Hematopoietic multipotent progenitor cell treated with erythropoietin and hydrocortisone succinate and interleukin-3 and kit ligand, for 15 days (in vitro differentiated cells): ENCODE data around the gene ANGPTL2.

Experiments used
- DNase-seq: peaks from one replicate; pipeline ENCODE4 v3.0.0-alpha.2; 2015; ENCODE audit warnings: low spot score

Gene ANGPTL2

DNA sequence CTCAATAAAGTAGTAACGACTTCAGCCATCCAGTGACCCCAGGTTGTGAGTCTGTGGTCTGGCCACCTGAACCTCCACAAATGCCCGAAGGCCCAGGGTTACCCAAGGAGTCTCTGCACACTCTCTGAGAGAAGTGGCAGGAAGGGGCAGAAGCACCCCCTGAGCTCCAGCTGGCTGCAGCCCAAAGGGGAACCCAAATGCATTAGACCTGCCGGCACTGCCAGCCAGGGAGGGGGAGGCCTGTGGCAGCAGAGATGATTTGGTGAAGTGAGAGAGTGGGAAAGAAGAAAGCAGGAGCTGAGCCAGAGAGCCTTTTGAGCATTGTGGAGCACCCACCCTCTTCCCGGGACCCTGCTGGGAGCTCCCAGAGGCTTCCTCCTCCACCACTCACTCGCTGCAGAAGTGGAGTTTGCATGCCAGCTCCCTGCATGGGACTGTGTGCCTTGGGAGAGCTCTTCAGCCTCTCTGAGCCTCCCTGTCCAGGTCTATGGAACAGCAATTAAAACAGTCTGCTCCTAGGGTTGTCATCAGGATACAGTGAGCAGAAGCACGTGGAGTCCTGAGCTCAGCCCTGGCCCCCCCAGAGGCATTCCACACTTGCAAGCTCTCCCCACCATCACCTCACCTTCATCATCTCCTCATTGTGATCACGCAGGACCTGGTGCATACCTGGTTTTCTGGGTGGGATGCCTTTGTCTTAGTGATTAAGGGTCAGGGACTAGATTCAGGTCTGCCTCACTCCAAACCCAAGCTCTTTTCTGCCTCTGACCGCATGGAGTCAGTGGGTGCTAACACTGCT, 13.8 kb upstream of the ANGPTL2 start:
- no peak for DNase-seq

DNA sequence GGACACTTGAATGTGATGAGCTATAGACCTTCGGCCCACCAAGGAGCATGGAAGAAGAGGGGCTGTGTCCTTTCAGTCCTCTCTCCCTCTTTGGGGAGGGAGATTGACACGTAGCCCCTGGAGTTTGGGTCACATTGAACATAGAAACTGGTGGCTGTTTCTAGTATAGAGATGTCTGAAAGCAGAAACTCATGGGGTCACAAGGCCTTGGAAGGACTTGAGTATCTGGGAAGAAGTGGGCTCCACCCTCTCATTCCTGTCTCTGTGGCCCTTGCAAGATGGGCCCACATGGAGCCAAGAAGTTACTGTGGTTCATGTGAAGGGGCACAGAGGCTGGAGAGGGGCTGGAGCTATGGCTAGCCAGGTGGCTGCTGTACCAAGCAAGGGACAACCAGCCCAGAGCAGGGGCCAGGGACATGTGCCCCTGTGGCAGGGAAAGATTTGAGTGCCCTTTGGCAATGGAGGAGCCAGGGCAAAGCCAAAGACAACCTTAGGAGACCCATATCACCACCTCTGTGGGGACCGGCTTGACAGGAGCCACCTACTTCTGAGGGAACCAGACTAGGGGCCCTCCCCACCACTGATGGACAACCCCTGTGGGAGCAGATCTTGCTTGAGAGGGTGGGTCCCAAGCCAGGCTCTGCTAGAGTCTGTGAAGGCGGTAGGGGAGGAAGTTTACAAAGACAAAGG, 12.8 kb upstream of the ANGPTL2 start:
- no peak for DNase-seq

DNA sequence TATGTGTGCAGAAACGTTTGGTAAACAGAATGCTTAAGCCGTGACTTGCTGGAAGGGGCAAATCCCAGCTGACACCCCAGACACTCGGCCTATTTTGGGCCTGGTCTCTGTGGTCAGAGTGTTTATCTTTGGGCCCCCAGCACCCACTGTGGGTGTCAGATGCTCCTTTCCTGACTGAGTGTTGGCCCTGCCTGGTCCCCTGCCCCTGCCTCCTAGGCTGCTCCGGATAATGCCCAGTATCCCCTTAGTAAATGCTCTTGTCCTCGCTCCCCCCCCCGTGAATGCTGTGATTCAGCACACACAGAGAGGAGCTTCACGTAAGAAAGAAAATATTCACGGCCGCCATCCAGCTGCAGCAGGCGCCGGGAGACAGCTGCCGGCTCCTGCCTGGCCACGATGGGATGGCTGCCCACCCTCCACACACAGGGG, 11.3 kb upstream of the ANGPTL2 start:
- DNase-seq: no peak

DNA sequence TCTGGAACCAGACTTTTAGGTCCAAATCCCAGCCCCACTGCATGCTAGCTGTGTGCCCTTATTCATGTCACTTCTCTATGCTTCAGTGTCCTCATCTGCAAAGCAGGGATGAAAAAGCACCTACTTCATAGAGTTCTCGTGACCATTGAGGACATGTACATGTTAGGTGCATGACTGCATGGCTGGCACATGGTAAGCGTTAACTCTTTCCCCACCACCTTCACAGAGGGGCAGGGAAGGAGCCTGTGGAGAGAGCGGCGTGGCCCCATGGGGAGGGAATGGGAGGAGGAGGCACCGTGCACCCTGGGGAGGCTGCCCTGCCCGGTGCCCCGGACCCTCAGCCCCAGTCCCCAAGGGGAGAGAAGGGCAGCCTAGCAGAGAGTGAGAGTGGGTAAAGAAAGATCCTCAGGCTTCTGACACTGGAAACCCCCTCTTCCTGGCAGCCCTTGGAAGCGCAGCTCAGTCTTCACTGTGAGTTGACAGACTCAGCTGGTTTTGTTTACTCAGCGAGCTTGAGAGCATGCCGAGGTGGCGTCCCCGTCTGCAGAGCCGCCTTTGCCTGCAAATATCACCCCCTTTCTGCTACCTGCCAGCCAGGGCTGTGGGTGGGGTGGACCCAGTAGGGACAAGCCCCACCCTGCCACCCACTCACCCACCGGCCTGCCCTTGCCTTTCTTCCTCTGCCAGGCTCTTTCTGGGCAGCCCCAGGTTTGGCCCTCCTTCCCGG, 10.6 kb upstream of the ANGPTL2 start:
- no peak for DNase-seq

DNA sequence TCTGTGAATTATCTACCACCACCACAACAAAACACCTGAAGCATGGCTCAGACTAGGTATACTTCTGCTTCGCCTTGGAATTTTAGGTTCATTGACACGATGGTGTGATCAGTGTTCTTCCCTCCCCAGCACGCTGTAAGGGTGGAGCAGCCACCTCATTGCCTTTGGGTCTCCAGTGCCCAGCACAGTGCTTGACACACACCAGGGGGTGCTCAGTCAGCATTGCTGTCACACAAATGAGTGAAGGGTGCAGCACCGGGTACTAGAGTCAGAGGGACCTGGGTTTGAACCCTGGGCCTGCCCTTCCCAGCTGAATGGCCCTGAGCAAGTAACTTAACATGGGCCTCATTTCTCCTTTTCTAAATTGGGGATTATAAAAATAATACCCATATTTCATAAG, 9.9 kb upstream of the ANGPTL2 start:
- DNase-seq: no peak

DNA sequence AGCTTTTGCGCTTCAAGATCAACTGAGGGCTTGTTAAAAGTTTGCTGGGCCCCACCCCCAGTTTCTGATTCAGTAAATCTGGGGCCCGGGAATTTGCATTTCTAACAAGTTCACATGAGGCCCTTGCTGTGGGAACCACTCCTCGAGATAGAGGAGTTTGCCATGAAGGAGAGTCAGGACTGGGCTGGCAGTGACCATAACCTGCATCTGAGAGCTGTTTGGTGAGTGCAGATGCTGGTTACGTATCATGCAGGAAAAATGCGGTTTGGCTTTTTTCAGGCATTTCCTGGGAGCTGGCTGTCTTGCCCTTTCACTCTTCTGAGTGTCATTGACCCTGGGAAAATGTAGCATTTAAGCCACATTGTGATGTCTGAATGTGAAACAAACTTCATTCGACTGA, 9.4 kb upstream of the ANGPTL2 start:
- no peak for DNase-seq

DNA sequence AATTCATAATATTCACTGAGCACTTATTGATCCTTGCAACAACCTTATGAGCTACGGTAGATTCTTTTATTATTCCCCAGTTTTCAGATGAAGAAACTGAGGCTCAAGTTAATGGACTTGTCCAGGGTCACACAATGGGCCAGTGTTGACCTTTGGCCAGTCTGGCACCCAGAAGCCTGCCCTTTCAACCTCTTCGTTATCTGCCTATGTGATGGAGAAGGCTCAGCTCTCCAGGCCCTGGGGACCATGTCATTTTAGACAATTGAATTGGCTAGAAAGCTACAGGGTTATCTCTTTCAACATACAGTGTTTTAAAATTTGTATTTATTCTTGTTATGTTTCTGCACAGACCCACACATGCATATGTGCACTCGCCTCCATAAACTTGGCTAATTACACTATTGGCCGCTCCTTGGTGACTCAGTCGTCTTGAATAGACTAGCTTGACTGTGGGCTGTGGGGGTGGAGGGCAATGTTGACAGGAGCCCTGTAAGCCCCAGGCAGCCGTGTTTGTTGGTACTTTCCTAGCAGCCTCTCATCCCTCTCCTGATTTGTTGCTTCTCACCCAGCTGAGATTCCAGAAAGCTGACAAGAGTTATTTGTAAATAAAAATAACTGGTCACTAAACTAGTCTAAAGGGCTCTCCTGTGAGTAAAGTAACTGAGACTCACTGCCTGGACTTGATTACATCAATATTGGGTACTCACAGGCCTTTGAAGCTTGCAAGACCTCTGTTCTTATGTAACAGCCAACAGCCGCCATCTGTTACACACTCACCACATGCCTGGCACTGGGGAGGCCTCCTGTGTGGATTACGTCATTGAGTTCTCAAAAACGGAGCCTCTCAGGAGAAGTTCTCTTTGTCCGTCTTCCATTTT, 8.5 kb upstream of the ANGPTL2 start:
- DNase-seq: no peak

DNA sequence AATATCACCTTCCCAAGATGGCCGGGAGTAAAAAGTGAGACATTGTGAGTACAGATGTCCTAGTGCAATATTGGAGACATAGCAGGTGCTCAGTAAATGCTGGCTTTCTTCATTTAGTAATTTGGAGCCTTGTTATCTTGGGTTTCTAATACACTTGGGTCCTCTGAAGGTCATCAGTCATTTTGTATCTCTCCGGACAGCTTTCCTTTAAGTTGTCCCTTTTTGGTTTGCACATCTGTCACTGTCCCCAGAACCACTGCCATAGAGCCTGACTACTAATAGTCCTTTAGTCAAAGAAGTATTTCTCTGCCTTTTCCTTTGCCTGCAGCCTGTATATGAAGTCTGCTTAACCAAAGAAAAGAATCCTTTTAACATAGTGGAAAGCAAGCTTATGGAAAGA, 7.8 kb upstream of the ANGPTL2 start:
- no peak for DNase-seq

DNA sequence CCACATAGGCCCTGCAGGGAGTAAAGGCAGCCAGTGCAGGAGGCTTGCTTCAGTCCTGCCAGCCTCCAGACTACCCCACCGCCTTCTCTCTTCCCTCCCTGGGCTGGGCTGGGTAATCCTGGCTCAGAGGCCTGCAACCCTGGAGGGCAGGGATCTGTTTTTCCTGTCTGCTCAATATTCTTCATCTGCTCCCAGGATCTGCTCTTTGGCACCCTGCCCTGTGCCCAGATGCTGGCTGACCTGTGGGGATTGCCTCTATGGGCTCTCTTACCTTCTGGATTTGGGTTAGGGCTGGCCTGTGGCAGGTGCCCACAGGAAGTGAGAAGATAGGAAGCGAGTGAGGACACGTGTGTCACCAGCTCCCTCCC, 7.3 kb upstream of the ANGPTL2 start:
- no peak for DNase-seq

DNA sequence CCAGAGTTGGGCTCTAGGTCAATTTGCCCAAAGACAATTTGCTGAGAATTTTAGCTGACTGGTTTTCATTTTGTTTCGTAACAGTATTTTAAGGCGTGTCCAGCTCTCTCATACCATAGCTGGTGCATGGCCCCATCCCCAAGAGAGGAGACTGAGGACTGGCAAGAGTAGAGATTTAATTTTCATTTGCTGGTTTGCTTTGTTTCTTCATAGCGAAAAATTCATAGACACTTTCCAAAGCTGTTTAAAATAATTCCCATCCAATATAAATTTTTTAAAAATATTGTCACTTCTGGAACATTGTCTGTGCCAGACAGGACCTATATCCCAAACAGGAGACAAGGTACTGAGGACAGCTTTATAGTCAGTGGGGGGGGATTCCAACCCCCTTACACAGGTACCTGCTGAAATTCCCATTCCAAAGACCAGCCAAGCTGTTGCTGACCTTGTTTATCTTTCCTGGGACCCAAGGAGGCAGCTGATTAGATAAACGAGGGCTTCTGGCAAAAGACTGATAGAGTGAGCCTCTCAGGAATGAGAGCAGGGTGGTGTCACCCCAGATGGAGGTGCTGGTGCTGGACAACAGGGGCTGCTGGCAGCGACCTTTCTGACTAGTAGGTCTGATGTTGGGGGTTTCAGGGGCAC, 6.8 kb upstream of the ANGPTL2 start:
- no peak for DNase-seq

DNA sequence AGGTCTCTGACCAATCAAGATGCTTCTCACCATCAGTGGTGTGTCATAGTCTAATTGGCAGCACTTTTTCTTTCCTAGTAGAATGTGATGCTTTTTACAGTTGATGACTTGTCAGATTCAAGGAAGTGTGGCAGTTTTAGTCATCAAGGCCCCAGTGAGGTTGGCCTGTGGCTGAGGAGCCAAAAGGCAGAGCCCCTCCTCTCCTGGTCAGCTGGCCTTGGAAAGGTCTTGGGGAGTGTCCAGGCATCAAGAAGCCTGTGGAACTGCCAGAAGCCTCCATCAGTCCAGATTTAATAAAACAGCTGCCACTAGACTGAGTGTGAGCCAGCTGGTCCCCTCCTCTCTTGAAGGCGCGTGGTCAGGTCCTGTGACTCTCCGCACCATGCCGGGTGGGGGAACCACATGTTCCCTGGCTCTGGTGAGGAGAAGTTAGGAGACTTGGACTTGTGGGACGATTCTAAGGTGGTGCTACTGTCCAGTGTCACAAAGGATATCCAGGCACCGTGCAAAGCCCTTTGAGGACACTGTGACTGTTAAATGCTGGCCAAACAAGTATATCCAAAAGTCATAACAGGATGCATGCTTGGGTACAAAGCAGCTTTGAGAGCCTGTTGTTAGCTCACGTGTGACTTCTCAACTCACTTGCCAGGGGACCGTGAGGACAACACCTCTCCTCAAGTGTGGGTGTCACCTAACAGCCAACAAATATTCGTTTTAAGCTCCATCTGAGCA, 6.1 kb upstream of the ANGPTL2 start:
- DNase-seq: no peak

DNA sequence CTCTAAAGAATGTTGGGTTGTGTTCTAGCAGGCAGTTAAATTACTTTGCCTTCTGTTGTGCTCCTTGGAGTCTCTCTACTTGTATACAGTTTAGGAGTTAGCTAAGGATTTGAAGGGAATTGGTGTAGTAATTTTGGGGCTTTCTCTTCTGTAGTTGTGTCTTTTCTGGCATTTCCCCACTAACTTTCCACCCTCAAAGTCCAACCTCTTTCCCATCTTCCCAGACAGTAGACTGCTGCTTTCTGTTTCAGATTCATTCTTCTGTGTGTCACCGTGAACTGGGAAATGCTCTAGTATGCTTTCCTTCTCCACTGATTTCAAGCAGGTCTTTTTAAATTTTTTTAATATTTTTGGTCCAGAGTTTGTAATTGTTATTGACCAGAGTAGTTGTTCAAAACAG, 4.5 kb upstream of the ANGPTL2 start:
- DNase-seq: no peak

DNA sequence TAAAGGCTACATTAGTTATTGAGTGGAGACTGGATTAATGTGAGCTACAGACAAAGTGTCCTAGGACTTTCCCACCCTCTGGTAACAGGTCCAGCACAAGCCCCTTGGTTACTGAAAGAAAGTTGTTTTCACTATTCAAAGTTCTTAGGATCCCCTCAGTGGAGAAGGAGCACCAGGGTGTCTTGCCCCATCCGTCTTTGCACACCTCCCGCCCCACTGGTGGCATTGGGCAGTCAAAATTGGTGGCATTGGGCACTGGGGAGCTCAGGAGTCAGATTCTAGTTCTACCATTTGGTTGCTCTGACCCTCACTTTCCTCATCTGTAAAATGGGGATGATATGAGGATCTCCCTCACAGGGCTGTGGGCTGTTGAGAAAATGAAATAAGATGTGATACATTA, 2.4 kb upstream of the ANGPTL2 start:
- DNase-seq: no peak

DNA sequence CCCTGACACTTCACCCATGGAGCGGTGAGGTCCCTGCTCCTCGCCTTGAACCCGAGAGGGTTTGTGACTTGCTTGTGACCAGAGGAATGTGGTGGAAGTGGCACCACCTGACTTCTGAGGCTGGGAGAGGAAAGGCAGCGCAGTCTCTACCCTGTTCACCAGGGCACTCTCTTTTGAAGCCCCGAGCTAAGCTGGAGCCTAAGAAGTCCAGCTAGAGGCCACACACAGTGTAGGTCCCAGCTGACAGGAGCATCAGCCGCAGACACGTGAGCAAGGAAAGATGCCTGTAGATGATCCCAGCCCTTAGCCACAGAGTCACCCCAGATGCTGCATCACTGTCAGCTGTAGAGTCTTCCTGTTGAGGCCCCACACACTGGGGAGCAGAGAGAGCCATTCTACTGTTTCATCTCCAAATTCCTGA, 1.7 kb upstream of the ANGPTL2 start:
- DNase-seq: no peak

DNA sequence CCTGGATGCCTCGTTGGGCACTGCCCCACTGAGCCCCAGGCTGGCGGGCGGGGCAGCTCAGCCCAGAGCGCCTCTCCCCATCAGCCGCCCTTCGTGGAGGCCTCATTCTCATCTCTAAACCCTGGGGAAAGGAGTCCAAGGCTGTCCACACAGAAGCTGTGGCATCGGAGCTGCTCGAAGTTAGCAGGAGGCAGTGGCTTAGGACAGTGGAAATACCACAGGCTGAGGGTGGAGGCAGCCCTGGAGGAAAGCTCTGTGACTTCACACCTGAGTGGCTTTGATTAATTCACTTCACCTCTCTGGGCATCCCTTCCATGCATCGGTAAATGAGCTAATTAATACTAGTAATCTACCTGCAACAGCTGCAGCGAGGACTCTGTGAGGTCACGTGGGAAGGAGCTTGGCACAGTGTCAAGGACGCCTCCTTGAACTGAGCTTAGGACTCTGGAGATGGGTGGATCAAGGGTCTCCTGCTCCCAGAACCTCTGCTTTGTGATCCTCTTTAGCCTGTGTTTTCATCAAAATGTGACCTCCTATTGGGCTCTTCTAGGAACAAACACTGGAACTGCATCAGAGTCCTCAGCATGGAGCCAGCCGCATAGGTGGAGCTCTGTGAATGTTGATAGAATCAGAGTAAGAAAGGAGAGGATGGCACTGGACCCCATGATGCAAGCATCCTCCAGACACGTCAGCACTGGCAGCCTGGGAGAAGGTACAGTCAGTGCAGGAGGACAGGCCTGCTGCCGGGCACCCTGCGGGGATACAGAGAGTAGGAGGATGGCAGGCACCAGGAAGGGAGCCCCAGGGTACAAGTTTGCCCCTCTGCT, 842 bp upstream of the ANGPTL2 start:
- no peak for DNase-seq

DNA sequence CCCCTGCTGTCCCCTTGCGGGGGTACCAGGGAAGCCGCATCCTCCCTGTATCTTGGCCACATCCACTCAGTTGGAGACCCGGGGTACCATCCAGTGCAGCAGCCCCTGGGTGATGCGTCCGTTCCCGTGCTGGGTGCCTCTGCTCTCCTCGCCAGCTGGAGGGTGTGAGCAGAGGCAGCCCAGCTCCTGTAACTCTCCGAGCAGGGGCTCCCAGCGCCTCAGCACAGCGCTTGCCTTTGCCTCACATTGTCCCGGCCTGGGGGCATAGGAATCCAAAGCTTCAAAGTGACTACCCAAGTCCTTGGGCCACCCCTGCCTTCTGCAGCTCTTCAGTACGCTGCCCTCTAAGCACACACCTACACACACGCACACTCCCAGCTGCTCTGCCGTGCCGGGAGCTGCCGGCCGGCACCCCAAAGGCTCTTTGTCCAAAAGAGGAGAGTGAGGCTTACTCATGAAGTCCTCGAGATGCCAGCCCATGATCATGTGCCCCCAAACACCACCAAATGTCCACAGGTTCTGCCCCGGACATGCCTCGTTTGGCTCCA, 733 bp downstream of the ANGPTL2 start:
- no peak for DNase-seq

DNA sequence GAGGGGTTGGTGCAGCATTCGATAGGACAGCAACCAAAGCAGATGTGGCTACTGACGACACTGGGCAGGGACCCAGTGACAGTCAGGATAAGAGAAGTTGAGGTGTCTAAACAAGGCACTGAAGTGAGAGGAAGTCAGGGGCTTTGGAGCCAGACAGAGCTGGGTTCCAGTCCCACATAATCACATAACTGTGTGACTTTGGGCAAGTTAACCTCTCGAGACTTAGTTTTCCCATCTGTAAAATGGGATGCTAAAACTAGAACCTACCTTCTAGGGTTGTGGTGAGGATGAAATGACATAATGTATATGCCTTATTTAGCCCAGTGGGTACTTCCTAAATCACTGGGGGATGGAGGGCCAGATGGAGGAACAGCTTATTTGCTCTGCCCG, 3.1 kb downstream of the ANGPTL2 start:
- no peak for DNase-seq

DNA sequence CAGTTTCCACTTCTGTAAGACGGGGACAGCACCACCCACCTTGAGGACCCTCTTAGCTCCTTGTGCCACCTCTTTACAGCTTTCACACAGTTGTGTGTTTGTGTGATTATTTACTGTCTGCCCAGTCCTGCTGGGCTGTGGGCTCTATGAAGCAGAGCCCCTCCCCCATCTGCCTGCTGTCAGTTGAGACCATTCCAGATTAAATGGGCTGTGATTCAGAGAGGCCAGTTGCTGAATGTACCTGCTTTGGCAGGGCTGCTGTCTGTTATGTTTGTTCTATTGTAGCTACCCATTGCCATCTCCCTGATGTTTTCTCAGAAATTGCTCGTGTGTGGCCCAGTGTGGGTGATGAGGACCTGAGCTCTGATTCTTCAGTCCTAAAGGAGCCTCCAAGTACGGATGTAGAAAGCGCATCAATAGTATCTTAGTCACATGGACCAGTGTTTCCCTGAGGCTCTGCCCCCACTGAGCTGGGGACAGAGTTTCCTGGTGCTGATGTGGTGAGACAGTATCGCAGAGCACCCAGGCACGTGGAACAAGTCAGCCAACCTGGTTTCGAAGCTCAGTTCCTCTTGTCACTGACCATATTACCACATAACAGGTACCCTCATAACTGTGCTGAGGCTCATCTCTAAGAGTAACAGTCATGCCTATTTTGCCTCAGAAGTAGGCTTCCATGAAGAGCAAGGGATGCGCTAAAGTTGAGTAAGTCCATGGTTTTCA, 3.7 kb downstream of the ANGPTL2 start:
- DNase-seq: no peak

DNA sequence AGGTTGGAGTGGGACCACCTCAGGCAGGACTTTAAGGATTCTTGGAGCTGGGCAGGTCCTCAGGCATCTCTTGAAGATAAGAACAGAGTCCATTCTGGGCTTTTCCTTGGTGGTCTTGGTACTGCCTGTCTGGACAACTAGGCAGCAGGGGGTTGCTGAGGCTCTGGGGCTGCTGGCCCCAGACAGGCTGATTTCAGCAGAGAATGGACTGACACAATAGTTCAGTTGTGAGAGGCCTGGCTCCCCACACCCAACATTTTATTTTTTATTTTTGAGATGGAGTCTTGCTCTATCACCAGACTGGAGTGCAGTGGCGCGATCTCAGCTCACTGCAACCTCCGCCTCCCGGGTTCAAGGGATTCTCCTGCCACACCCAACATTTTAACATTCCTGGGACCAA, 4.6 kb downstream of the ANGPTL2 start:
- no peak for DNase-seq
